PC-9 (cell line): Measurements from ENCODE around the gene KRT3. TPM values are rescaled to one million over a fixed set of nuclear protein-coding genes. Genes with fewer than 3 reads are reported as not detected.
A peak's percentile ranks its signal among the peaks of the same experiment; 100 is the strongest.

Source experiments
- BruUV-seq: library from RNA; stranded (reverse); fragments of 400-500 nt; replicated peaks from 2 replicates; lab custom pipeline; 2021; lab: Mats Ljungman, UMichigan
- CTCF ChIA-PET: fragments of 300-600 bp; sonication (Branson Sonifier 250); formaldehyde crosslinking; loops from one replicate; lab custom pipeline; 2022; ENCODE audit warnings: antibody characterized with exemption; lab: Charles Lee
- POLR2A ChIA-PET: fragments of 300-600 bp; sonication (Branson Sonifier 250); formaldehyde crosslinking; loops from one replicate; lab custom pipeline; 2022; ENCODE audit warnings: antibody characterized with exemption; ENCODE audit not compliant: unreplicated experiment; lab: Charles Lee
- DNase-seq, 2 experiments: peaks; one replicate each; pipeline versions ENCODE4 v3.0.0 to v3.0.0-alpha.2; 2015 to 2022; ENCODE audit warnings: mixed read lengths in 1 of 2
- H2AFZ ChIP-seq: fragments of 200-600 bp; sonication (generic); 2 replicates; pipeline ENCODE4 v1.8.1; 2017; ENCODE audit warnings: antibody characterized with exemption
- H3F3A ChIP-seq: fragments of 200-600 bp; sonication (generic); 2 replicates; pipeline ENCODE4 v1.8.1; 2017; ENCODE audit warnings: antibody characterized with exemption, mild to moderate bottlenecking, low read depth; ENCODE audit not compliant: insufficient read depth
- H3K27ac ChIP-seq: fragments of 200-600 bp; sonication (generic); 2 replicates; pipeline ENCODE4 v1.6.1; 2016; ENCODE audit warnings: mixed run types
- H3K27me3 ChIP-seq: fragments of 200-600 bp; sonication (generic); 2 replicates; pipeline ENCODE4 v1.6.1; 2016; ENCODE audit warnings: low read depth, mixed run types; ENCODE audit not compliant: insufficient read depth
- H3K36me3 ChIP-seq: fragments of 200-600 bp; sonication (generic); 2 replicates; pipeline ENCODE4 v1.6.1; 2016; ENCODE audit warnings: low read depth, mixed run types
- H3K4me1 ChIP-seq: fragments of 200-600 bp; sonication (generic); replicated peaks from 2 replicates; pipeline ENCODE4 v1.6.1; 2016; ENCODE audit warnings: mixed run types; ENCODE audit not compliant: insufficient read depth
- H3K4me2 ChIP-seq: fragments of 200-600 bp; sonication (generic); 2 replicates; pipeline ENCODE4 v1.6.1; 2017; ENCODE audit warnings: mixed run types
- H3K4me3 ChIP-seq: fragments of 200-600 bp; sonication (generic); 2 replicates; pipeline ENCODE4 v1.6.1; 2016; ENCODE audit warnings: mixed run types
- H3K79me2 ChIP-seq: fragments of 200-600 bp; sonication (generic); 2 replicates; pipeline ENCODE4 v1.6.1; 2017; ENCODE audit warnings: low read depth, mixed run types
- H3K9me2 ChIP-seq: fragments of 200-600 bp; sonication (generic); 2 replicates; pipeline ENCODE4 v1.8.1; 2017; ENCODE audit warnings: mild to moderate bottlenecking; ENCODE audit not compliant: insufficient read depth
- H3K9me3 ChIP-seq: fragments of 200-600 bp; sonication (generic); 2 replicates; pipeline ENCODE4 v1.8.1; 2016; ENCODE audit warnings: low read depth; ENCODE audit not compliant: insufficient read depth
- H4K20me1 ChIP-seq: fragments of 200-600 bp; sonication (generic); 2 replicates; pipeline ENCODE4 v1.8.1; 2017; ENCODE audit not compliant: insufficient read depth
- EZH2 ChIP-seq: fragments of 200-600 bp; sonication (generic); IDR thresholded peaks from 2 replicates; pipeline ENCODE4 v1.8.0; 2017; ENCODE audit warnings: antibody characterized with exemption, low read depth
- intact Hi-C: fragments of 100-400 bp; cut with micrococcal nuclease; formaldehyde crosslinking; loops from one replicate; pipeline ENCODE4 v1.10.0; 2022; ENCODE audit not compliant: unreplicated experiment
- total RNA-seq: library from RNA; stranded (reverse); gene quantifications from 2 replicates; pipeline ENCODE4 v1.2.3, GENCODE V29; 2021
- TF ChIP-seq, protein P1 (sequence below): fragments of 200-600 bp; sonication (generic); conservative IDR thresholded peaks from 2 replicates; pipeline ENCODE4 v1.6.1; 2017; ENCODE audit warnings: mixed run types, antibody characterized with exemption, mild to moderate bottlenecking, moderate library complexity

KRT3 gene
- total RNA-seq, 1 experiment from 2014 or later = 0.24 TPM

DNA sequence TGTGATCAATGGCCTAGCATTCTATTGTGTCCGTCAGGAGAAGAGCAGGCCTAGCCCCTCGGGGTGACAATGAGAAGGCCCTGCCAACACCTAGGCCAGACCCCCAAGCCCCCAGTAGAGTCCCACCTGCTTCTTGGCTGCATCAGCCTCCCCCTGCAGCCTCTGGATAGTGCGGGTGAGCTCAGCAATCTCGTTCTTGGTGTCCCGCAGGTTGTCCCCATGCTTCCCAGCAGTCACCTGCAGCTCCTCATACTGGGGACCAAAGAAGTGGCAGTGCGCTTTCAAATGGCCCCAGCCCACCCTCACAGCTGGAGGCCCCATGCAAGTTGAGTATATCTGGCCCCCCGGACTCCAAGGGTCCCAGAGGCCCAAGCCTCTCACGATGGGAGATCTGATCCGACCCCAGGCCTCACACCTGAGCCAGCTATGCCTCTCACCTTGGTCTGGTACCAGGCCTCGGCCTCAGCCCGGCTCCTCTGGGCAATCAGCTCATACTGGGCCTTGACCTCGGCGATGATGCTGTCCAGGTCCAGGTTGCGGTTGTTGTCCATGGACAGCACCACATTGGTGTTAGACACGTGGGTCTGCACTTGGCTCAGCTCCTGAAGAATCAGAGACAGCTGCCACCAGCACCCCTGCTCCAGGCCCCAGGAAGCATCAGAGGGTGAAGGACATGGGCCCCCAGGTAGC is 28.0 kb upstream of the KRT3 start:
- Histone ChIP-seq H3K9me2 (no peaks in the 10 kb centered on the region), H3K79me2 (no peaks in the 10 kb centered on the region), H3K4me2 (no peak overlapping the region), H4K20me1 (no peaks in the 10 kb centered on the region), H3K4me1 (peaks cover 10% of the 10 kb centered on the region), H3K9me3 (no peaks in the 10 kb centered on the region), H3K36me3 (no peaks in the 10 kb centered on the region), H2AFZ (no peak overlapping the region), H3K27ac (no peak overlapping the region), H3K4me3 (no peak overlapping the region), H3K27me3 (no peaks in the 10 kb centered on the region), H3F3A (peaks cover 4% of the 10 kb centered on the region; the same call in 1 of the 2 replicates)
- intact Hi-C loops = no loop called here
- ChIA-PET CTCF (no interaction called here), POLR2A (no interaction called here)
- TF ChIP-seq, protein P1, sequence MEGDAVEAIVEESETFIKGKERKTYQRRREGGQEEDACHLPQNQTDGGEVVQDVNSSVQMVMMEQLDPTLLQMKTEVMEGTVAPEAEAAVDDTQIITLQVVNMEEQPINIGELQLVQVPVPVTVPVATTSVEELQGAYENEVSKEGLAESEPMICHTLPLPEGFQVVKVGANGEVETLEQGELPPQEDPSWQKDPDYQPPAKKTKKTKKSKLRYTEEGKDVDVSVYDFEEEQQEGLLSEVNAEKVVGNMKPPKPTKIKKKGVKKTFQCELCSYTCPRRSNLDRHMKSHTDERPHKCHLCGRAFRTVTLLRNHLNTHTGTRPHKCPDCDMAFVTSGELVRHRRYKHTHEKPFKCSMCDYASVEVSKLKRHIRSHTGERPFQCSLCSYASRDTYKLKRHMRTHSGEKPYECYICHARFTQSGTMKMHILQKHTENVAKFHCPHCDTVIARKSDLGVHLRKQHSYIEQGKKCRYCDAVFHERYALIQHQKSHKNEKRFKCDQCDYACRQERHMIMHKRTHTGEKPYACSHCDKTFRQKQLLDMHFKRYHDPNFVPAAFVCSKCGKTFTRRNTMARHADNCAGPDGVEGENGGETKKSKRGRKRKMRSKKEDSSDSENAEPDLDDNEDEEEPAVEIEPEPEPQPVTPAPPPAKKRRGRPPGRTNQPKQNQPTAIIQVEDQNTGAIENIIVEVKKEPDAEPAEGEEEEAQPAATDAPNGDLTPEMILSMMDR = no peak
- no peak for TF ChIP-seq EZH2
- DNase-seq = no peak
- BruUV-seq = no TSS peak

DNA sequence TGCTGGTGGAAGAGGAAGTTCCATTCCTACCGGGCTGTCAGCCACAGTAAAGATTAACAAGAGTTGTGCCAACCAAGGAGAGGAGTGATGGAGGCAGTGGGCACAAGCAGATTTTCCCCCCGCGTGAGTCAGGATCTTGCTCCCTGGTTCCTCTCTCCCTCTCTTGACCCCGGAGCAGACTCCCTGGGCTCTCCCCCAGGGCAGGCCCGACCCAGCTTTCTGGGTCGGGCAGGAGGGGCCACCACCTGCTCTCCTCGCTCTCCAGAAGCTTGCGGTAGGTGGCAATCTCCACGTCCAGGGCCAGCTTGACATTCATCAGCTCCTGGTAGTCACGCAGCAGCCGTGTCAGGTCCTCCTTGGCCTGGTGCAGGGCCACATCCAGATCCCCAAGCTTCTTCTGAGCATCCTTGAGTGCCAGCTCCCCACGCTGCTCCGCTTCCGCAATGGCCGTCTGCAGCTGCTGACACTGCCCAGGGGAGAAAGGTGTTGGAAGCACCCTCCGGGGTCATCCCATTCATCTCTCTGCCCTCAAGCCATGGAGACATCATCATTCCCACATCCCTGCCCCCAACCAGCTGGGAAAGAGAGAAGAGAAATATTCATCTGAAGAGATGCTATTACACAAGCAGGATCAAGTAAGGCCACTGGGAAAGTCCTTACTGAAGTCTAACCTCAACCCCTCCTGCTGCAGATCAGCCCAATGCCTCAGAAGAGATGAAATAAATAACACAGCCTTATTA is 27.0 kb upstream of the KRT3 start:
- H3K79me2 ChIP-seq = no peaks in the 10 kb centered on the region
- TF ChIP-seq, protein P1 = no peak
- no peak for TF ChIP-seq EZH2
- DNase-seq = no peak
- H3F3A ChIP-seq = peaks cover 4% of the 10 kb centered on the region; the same call in 1 of the 2 replicates
- H3K27me3 ChIP-seq = no peaks in the 10 kb centered on the region; the same call in 1 of the 2 replicates
- H3K36me3 ChIP-seq = no peaks in the 10 kb centered on the region
- H3K9me3 ChIP-seq = no peaks in the 10 kb centered on the region
- 0 out of 2 replicates have a peak overlapping the region, but pooled peaks have one; percentile 0 for H3K4me2 ChIP-seq
- no peaks in the 10 kb centered on the region for H3K9me2 ChIP-seq
- POLR2A ChIA-PET = no interaction called here
- CTCF ChIA-PET = no interaction called here
- intact Hi-C loops = no loop called here
- no peak overlapping the region for H3K4me3 ChIP-seq
- BruUV-seq = no TSS peak
- H4K20me1 ChIP-seq = no peaks in the 10 kb centered on the region
- H3K27ac ChIP-seq = no peak overlapping the region
- no peak overlapping the region for H2AFZ ChIP-seq
- peaks cover 10% of the 10 kb centered on the region for H3K4me1 ChIP-seq

DNA sequence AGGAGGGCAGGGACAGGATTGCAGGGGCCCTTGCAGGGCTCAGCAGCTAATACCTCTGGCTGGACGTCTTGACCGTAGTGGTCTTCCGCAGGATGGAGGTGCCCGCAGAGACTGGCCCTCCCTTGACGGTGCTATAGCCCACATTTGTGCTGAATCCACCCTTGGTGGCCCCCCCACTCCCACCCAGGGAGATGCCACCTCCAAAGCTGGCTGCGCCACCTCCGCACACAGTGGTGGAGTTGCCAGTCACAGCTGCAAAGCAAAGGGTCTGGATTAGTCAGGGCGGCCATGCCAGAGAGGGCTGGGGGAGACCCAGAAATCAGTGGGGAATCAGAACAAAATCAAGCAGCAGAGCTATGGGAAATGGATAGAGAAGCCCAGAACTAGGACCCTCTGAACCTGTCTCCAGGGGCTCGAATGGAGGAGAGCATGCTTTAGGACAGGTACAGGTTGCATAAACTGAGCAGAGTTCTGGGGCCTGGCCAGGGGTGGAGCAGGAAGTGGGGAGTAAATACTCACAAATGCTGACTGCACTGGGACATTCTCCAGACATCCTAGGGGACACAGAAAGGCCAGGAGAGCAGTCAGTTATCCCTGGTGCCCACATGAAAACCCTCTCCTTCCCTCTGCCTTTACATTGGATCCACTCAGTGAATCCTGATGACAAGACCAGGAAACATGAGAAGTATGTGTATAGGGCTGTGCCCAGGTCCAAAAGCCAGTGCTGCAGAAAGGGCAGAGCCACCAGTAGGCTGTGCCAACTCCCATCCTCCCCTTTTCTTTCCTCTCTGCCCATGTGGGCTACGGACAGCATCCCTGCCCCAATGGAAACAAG is 26.1 kb upstream of the KRT3 start:
- H3K27me3 ChIP-seq = no peaks in the 10 kb centered on the region; the same call in 1 of the 2 replicates
- no peaks in the 10 kb centered on the region for H4K20me1 ChIP-seq
- CTCF ChIA-PET = no interaction called here
- H3K9me2 ChIP-seq = no peaks in the 10 kb centered on the region
- H3F3A ChIP-seq = peaks cover 4% of the 10 kb centered on the region; the same call in 1 of the 2 replicates
- H3K36me3 ChIP-seq = no peaks in the 10 kb centered on the region
- TF ChIP-seq, protein P1 = no peak
- TF ChIP-seq EZH2 = no peak
- no peak overlapping the region for H3K27ac ChIP-seq
- DNase-seq = peak in 1 of 2 experiments; percentile 26
- H3K9me3 ChIP-seq = no peaks in the 10 kb centered on the region
- H3K4me2 ChIP-seq = 0 out of 2 replicates have a peak overlapping the region, but pooled peaks have one; percentile 0
- POLR2A ChIA-PET = no interaction called here
- peaks cover 10% of the 10 kb centered on the region for H3K4me1 ChIP-seq
- no peaks in the 10 kb centered on the region for H3K79me2 ChIP-seq
- intact Hi-C loops = no loop called here
- H2AFZ ChIP-seq = no peak overlapping the region
- no TSS peak for BruUV-seq
- no peak overlapping the region for H3K4me3 ChIP-seq
